Nucleus accumbens (tissue), 56 donors: ENCODE measurements around the gene SMLR1.
A peak's percentile ranks its signal among the peaks of the same experiment; 100 is the strongest.
"Not testable (repeated sequence)": the region's sequence is repeated elsewhere in the genome, so short reads cannot be mapped to it uniquely, and the experiment has no call there.

Source experiments
- DNase-seq, 56 donors: peaks; one replicate each; lab custom pipeline; 2025; lab: John Stamatoyannopoulos, UW

The SMLR1 gene

DNA sequence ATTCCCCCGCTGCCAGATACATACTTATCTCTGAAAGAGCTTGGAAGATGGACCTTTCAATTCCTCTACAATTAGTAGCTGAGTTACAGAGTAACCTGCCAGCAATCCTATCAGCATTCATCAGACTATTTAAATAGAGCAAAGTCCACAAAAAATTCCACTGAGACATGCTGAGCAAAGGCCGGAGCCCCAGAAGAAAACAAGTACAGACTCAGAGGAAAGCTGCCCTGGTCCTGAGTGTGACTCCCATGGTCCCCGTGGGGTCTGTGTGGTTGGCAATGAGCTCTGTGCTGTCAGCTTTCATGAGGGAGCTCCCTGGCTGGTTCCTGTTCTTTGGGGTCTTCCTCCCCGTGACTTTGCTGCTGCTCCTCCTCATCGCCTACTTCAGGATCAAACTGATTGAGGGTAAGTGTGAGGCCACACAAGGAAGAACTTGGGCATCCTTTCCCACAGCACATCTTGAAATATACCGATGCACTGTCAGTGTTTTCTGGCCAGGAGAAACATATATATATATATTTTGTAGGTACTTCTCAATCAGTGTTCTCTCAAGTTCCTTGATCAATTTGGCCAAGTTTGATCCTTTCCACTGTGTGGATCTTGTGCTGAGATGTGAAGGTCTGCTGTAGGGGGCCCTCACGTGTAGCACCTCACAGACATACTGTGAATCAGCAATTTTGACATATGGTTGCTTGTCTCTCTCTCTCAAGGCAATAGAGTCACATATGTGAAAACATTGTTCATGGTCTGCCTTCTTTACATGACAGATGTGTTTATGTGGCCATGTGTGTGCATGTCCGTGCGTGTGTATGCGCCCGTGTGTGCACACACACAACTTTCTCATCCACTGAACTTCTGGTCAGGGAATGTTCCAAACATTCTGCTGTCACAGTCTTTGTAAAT lies at the start of gene SMLR1:
TSS of gene SMLR1 (plus strand) at position 160 of the 903 bp plus-strand sequence. CDS start at position 168, 8 bp downstream.
- DNase-seq: no peak

DNA sequence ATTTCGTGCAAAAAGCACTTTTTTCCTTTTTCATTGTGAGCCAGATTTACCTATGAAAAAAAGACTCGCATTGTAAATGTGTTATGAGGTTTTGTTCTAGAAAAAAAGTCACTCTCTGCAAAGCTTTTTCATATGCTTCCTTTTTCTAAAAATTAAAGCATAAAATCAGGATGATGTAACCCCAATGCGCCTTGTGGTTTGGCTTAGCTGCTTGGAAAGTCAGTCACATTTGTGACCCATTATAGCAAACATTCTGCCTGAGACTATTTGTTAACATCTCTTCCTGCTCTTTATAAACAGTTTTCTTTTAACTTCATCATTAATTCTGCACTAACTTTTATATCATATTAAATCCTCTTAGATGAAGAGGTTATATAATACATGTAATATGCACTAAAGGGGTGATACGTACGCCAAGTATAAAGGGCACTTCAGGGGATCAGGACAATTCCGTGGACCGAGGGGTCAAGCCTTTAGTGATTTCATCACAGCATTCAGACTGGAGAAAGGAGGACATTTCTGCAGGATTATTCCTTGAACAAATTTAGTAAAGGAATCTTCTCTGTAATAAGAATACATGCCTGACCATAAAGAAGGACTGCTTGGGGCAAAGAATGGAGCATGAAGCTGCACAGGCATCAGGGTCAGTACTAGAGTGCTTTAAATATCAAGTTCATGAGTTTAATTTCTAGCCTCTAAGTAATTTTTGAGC lies 48.1 kb upstream of the SMLR1 start:
- DNase-seq: no peak

DNA sequence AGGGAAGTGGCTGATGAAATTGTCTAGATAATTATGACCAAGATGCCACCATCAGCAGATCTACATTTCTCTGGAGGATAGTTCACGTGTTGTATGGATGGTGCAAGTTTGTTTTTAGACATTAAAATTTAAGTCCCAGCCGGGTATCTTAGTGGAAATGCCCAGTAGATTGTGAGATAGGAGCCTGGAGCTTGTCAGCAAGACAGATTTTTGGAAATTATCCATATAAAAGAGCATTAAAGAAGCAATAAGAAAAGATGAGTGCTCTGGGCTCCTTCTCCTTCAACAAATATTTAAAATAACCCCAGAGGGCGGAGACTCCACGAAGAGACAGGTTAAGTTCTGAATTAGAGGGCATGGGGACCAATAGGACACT lies 47.6 kb upstream of the SMLR1 start:
- no peak for DNase-seq

DNA sequence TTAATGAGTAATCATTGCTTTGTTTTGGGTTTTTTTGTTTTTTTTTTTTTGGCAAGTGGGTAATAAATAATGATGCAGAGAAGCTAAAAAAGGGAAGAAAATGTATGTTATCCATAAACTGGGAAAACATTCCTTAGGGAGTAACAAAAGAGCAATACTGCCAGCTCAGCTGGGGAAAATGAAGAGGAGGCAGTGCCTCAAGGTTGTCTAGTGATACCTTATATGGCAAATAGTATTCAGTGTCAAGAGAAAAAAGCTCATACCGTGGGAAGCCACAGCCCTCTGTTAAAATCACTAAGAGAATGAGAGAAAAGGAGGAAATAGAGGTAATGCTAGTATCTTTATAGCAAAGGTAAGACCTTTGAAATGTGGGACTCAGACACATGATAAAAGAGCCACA lies 47.1 kb upstream of the SMLR1 start:
- peak in 1 of 56 donors; percentile 1 for DNase-seq

DNA sequence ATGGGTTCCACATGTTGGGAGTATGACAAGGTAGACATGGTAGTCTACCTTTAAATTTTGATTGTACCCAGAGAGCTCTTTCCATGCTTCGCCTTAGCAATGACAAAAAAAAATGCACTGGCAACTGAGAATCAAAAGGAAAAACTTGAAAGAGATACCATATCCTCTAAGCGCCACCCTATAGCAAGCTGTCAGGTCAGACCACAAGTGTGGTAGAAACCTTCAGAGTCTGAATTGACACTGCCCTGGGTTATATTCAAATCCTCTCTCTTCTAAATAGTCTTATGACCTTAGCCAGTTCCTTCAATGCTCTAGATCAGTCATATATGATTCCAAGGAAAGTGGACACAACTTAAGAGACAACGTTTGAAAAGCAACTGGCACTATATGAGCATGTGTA lies 45.6 kb upstream of the SMLR1 start:
- no peak for DNase-seq

DNA sequence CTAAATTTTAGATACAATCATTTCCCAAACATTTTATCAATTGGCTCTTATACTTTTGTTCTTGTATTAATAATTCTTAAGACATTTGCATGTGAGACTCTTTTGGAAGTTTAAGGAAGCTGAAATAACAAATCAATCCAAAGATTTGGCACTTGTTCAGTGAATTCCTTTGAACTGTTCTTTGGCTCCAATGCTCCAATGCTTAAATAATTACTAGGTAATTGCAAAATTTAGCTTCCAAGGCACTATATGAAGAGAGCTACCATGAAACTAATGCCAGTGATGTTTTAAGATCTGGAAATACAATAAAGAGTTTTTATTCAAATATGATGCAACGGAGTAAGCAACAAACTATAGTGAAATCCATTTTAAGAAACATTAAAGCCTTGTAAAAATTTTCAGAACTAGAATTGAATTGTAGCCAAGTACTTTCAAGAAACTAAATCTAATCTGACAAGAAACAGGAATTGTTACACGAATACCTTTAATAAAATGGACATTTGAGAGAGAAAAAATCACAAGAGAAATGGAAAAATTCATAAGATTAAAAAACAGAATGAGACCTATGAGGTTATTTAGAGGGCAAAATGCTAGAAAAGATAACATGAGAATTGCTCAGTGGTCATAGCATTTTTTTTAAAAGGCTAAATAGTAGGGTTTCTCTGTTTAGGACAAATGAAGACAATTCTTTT lies 43.6 kb upstream of the SMLR1 start:
- no peak for DNase-seq

DNA sequence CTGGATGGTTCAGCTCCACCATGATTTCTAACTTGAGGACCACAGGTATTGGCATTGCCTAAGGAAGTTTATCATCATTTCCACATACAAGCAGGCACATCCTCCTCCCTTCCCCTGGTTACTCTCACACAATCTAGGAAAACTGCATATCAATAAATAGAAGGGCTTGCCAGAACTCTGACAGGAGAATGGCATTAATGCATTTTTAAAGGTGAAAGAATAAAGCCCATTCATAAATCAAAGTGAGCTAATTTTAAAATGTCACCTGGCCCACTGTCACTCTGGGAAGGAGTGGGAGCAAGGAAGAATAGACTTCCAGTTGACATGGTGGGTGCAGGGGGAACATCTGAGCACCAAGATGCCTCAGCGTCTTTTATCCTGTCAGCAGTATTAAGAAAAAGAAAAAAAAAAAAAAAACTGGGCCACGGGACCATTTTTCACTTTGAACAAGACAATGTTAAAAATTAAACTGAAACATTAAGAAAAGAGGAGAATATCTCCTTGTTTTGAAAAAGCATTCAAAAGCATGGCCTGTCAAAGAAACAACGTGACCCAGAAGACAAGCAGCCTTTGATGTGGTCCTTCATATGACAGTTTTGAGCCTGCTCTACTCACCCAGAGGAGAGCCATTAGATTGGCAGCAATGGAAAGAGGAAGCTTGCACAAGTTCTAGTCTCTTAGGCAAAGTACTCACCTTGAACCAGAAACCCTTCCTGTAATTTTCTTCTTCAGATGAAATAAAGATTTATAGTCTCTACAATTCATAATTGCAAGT lies 39.3 kb upstream of the SMLR1 start:
- DNase-seq: peak in 7 of 56 donors; percentile 1 to 30 (median 5)

DNA sequence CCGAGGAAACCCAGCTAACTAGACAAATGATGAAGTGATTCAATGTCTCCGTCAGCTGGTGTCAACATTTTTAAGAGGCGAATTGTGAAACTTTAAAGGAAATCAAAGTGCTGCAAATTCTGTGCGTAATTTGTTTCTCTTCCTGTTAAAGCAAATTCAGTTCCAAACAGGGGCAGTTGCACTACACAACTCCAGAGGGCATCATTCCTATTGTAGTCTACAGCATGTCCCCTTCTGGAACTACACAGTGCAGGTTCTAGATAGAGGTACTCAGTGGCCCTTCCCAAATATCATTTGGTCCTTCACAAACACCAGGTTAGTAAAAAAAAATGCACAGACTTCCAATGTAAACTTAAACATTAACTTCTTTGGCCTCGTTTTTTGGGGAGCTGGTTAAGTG lies 38.3 kb upstream of the SMLR1 start:
- no peak for DNase-seq

DNA sequence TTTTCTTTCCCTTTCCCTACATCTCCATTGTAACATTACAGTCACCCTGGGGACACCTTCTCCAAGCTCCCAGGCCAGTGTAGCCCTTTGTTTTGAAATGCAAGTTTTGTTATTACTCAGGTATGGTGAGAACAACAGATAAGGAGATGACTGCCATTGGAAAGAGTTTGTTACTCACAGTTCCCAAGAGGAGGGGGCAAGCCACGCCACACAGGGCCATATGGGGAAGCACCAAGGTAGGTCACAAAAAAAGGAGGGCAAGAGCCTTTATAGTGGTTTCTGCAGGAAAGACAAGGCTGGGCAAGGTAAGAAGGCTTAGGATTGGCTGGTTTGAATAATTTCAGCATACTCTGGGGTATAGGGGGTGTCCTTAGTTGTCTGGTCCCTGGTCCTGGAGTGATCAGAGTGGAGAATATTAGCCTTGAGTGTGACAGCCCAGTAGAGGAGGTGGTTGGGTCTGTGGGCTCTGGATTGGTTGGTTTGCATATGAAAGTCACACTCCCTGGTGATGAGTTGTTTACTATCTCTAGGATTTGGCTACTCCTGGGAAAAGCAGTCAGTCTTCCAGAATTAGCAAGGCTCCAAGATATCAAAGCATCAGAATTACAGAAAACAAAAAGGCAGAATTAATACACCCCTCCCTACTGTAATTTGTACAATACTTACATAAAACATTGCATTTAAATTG lies 33.1 kb upstream of the SMLR1 start:
- DNase-seq: no peak

DNA sequence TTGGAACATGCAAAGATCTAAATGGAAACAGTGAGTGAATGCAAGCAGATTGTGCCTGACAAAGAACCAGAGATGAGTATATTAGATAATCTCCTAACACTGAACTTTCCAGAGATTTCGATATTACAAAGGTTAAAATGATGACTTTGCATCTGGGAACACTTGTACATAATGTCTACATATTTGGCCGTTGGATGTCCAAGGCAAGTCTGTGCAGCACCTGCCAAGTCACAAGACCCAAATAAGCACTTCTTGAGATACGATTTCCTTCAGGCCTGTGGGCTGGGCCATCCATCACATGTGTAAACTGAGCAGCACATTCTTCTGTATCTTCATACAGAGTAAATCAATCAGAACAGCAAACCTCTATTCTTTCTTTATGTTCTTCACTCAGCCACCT lies 32.5 kb upstream of the SMLR1 start:
- DNase-seq: no peak

DNA sequence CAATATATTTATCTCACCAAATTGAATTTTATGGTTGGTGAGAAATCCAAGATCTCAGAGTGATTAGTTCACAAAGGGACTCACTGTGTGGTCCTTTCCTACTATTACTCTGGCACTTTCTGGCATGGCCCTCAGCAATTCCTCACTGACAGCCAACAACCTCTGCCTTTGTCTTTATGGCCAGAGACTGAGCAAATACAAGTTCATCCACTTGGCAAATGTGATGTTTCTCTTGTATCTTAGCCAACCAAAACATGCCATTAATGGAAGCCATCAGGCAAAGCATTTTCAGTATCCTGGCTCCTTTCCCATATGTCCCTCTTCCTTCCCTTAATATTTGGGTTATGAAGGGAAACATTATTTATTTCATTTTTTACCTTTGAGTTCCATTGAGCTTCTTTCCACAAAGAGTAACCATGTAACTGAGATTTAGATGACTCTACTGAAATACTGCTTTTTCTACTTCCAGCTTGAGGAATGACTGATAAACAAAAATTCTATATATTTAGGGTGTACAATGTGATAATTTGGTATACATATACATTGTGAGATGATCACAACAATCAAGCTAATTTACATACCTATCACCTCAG lies 30.8 kb upstream of the SMLR1 start:
- DNase-seq: no peak

DNA sequence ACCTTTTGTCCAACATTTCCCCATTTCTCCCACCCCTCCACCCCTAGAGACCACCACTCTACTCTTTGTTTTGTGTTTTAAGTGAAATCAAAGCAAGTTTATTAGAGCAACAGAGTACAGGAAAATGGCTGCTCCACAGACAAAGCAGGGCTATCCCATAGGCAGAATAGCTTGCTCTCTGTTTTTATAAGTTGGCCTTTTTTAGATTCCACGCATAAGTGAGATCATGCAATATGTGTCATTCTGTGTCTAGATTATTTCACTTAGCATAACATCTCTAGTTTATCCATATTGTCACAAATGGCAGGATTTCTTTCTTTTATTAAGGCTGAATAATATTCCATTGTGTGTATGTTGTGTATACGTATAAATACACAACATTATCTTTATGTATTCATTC lies 30.1 kb upstream of the SMLR1 start:
- no peak for DNase-seq

DNA sequence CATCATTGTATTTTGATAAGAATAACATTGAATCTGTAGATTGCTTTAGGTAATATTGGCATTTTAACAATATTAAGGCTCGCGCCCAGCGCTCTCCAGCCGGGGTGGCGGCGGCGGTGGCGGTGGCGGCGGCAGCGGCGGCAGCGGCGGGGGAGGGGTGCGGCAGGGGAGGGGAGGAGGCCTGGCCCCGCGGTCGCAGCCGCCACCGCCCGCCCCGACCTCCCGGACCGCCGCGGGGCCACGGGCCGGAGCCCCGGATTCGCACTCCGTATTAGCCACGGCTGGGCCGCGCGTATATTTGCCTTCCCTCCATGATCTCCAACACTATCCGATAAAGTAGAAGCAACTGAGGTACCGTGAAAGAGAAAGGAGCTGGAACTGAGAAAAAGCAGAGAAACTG lies 25.8 kb upstream of the SMLR1 start:
- DNase-seq: not testable (repeated sequence)

DNA sequence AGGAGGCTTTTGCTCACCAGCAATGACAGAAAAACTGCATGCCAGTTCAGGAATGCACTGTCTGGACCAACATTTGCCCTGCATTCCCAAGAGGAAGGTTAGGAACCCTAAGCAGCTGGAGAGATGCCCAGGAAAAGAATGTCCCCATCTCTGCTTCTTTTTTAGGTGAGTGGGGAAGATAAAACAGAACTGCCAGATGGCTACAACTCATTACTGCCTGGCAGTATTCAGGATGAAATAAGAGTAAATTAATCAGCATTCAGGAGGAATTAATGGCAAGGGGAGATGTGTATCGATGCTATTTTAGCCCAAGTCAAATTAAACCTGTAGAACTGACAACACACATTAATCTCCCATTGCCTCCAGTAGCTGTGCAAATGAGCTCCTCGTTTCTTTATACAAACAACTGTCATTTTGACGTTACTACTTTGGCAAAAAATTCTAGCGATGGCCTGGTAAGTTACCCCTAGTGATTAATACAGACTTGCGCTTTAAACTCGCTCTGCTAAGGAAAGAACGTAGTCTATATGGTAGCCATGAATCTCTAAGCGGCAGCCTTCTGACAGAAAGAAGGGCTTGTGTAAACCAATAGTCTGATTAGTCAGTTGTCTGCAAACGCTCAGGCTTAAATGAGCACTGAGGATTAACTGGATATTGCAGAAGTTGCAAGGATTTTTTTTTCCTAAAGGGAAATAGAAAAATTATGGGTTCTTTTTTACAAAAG lies 16.7 kb upstream of the SMLR1 start:
- no peak for DNase-seq

DNA sequence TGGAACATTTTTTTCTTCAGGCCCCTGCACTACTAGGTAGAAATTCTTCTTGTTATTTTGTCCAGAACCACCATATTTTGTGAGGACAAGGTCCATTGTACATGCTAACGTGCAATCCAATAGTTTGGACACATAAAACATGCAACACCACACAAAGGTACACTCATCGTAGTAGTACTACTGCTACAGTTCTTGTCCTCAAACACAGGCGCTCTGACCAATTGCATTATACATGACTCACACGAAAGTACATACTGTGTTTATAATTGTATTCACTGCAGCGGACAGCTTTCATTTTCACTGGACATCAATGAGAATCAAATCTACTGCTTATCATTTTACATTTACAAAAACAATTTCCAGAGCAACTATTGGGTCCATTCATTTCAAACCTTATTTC lies 15.3 kb upstream of the SMLR1 start:
- no peak for DNase-seq

DNA sequence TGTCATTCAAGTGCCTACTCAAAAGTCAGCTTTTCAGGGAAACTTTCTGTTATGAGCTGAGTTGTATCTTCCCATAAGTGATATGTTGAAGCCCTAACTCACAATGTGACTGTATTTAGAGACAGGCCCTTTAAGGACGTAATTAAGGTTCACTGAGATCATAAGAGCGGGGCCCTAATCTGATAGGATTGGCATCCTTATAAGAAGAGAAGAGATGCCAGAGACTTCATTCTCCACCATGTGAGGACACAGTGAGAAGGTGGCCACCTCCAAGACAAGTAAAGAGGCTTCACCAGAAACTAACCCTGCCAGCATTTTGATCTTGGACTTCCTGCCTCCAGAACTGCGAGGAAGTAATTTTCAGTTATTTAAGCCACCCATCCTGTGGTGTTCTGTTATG lies 12.7 kb upstream of the SMLR1 start:
- DNase-seq: no peak

DNA sequence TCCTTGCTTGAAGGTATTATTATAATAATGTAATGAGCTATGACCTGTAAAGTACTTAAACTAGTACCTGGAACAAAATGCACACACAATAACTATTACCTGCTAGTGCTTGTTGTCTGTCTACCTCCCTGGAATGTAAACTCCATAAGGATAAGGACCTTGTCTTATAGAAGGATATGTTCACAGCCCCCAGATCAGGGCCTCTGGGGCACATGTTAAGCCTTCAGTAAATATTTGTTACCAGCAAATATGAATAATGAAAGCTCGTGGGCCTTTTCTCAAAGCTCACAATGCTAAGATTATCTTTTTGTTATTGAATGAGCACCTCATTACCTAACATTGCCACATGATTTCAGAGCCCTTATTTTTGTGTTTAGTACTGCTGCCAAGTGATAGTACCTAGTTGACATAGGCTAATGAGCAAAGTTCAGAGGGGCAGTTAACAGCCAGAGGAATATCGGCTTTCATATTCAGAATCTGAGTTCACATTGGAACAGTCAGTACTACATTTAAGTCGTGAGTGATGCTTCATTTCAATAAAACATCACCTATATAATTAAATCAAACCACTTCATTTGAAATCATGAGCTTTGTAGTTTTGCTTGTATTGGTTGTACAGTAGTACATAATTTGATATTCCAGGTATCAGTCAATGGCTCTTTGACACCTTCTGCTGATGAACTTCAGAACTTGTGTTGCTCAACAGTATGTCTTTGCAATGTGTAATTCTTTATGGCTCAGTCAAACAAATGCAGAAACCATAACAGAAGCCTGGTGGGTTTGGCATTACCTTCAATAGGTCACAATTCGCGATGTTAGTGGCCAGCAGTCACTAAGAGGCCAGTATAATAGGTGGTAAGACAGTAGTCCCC lies 11.8 kb upstream of the SMLR1 start:
- no peak for DNase-seq

DNA sequence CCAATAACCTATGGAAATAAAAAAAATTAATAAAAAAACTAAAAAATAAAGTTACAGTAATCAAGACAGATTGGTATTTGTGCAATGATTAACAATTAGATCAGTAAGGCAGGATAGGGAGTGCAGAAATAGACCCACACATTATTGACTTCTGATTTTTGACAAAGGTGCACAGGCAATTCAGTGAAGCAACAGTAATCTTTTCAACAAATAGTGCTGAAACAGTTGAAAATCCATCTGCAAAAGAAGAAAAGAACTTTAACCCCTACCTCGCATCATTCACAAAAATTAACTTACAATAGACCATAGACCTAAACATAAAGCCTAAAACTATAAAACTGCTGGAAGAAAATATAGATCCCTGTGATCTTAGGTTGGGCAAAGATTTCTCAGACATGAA lies 4.5 kb upstream of the SMLR1 start:
- DNase-seq: no peak
